ENCODE results near the gene PJVK. TPM values are rescaled to one million over a fixed set of nuclear protein-coding genes. Genes with fewer than 3 reads are reported as not detected.

Gene PJVK
- total and polyA plus RNA-seq, 9 of the 15 experiments (the other 6 are each of a cell fraction or from before 2014, with no cell fraction given): 0.11 to 1.5 (median 0.73) TPM

GRCh38 chr2:178510384-178510783, 59.2 kb downstream of the PJVK start (continued):
- no peak for TF ChIP-seq ZNF407 (IDR thresholded peaks at IDR 0.05; ENCODE audit: low read depth)
- no peak for TF ChIP-seq ILK (tag; IDR thresholded peaks at IDR 0.05; ENCODE audit: borderline replicate concordance, low read depth)
- TF ChIP-seq ERF (CRISPR knock-in tag; IDR thresholded peaks at IDR 0.05): no peak
- no peak for TF ChIP-seq PBX2 (CRISPR knock-in tag; IDR thresholded peaks at IDR 0.05; ENCODE audit: low read depth)
- TF ChIP-seq PBX2 (tag; conservative IDR thresholded peaks at IDR 0.05; ENCODE audit: low read depth): no peak

Other genes starting within 250 kb of the PJVK start
- 78.1 and 103 TPM in 2 replicates for gene PRKRA, start 203 bp upstream of the PJVK start, total RNA-seq (2014; rRNA removed)
- 57.2 and 63.0 TPM in 2 replicates for gene PRKRA, start 203 bp upstream of the PJVK start, total RNA-seq (2014; rRNA removed; fragmentation: Illumina TruSeq; extraction: Trizol)
- gene PRKRA, start 203 bp upstream of the PJVK start, total RNA-seq (2015; rRNA removed; fragmentation: Illumina TruSeq; extraction: Trizol): 54.8 and 62.9 TPM in 2 replicates
- 50.4 and 53.9 TPM in 2 replicates for gene PRKRA, start 203 bp upstream of the PJVK start, total RNA-seq (2021)
- gene PRKRA, start 203 bp upstream of the PJVK start, polyA plus RNA-seq (2011; rRNA removed): 63.9 and 70.6 TPM in 2 replicates
- 43.0 and 52.3 TPM in 2 replicates for gene PRKRA, start 203 bp upstream of the PJVK start, polyA plus RNA-seq (2014; fragmentation: Illumina TruSeq; extraction: Trizol)
- 10 to 100 TPM; 14.1 to 20.4 TPM for gene PRKRA, start 203 bp upstream of the PJVK start, polyA plus RNA-seq (2014; fragmentation: Nextera tagmentation; extraction: Ambion mirVana)
- 46.0 and 46.1 TPM in 2 replicates for gene PRKRA, start 203 bp upstream of the PJVK start, polyA plus RNA-seq (2014; rRNA removed)
- 9.5 and 15.9 TPM in 2 replicates for gene FKBP7, start 27.2 kb downstream of the PJVK start, total RNA-seq (2014; rRNA removed)
- 12.6 and 13.5 TPM in 2 replicates for gene FKBP7, start 27.2 kb downstream of the PJVK start, total RNA-seq (2014; rRNA removed; fragmentation: Illumina TruSeq; extraction: Trizol)
- 12.0 and 14.7 TPM in 2 replicates for gene FKBP7, start 27.2 kb downstream of the PJVK start, total RNA-seq (2015; rRNA removed; fragmentation: Illumina TruSeq; extraction: Trizol)
- gene FKBP7, start 27.2 kb downstream of the PJVK start, total RNA-seq (2021): 6.1 and 7.0 TPM in 2 replicates
- 16.8 and 19.2 TPM in 2 replicates for gene FKBP7, start 27.2 kb downstream of the PJVK start, polyA plus RNA-seq (2011; rRNA removed)
- 17.4 and 19.9 TPM in 2 replicates for gene FKBP7, start 27.2 kb downstream of the PJVK start, polyA plus RNA-seq (2014; fragmentation: Illumina TruSeq; extraction: Trizol)
- 10 to 100 TPM; 19.3 to 23.2 TPM for gene FKBP7, start 27.2 kb downstream of the PJVK start, polyA plus RNA-seq (2014; fragmentation: Nextera tagmentation; extraction: Ambion mirVana)
- gene FKBP7, start 27.2 kb downstream of the PJVK start, polyA plus RNA-seq (2014; rRNA removed): 19.0 and 22.7 TPM in 2 replicates
- gene PLEKHA3, start 29.1 kb downstream of the PJVK start, total RNA-seq (2014; rRNA removed): 6.4 and 6.9 TPM in 2 replicates
- gene PLEKHA3, start 29.1 kb downstream of the PJVK start, total RNA-seq (2014; rRNA removed; fragmentation: Illumina TruSeq; extraction: Trizol): 11.7 and 18.5 TPM in 2 replicates
- 8.4 and 10.5 TPM in 2 replicates for gene PLEKHA3, start 29.1 kb downstream of the PJVK start, total RNA-seq (2015; rRNA removed; fragmentation: Illumina TruSeq; extraction: Trizol)
- gene PLEKHA3, start 29.1 kb downstream of the PJVK start, total RNA-seq (2021): 19.6 and 23.4 TPM in 2 replicates
- gene PLEKHA3, start 29.1 kb downstream of the PJVK start, polyA plus RNA-seq (2011; rRNA removed): 14.9 and 21.8 TPM in 2 replicates
- gene PLEKHA3, start 29.1 kb downstream of the PJVK start, polyA plus RNA-seq (2014; fragmentation: Illumina TruSeq; extraction: Trizol): 6.8 and 8.8 TPM in 2 replicates
- 1 to 10 TPM; 2.3 to 2.6 TPM for gene PLEKHA3, start 29.1 kb downstream of the PJVK start, polyA plus RNA-seq (2014; fragmentation: Nextera tagmentation; extraction: Ambion mirVana)
- gene PLEKHA3, start 29.1 kb downstream of the PJVK start, polyA plus RNA-seq (2014; rRNA removed): 9.7 and 12.0 TPM in 2 replicates

Measured in K562 (cell line).